ENCODE measurements around the gene SP140L.
"Not testable (repeated sequence)": the region's sequence is repeated elsewhere in the genome, so short reads cannot be mapped to it uniquely, and the experiment has no call there.

Gene SP140L

DNA sequence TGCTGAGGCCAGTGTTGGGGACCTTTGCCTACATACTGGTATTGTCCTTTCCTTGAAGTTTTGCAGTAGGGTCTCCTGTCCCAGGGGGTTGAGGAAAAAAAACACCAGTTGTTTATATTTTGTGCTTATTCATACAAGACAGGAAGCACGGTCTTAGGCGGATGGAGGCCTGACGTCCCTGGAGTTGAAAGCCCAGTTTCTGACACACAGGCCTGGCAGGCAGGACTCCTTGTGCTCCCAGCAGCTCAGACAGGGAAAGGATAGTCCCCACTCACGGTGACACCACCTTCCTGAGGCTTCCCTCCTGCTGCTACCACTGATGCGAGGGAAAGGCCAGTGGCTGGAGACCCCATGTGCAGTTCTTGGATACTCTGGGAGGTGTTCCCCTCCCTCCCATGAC is 73.5 kb downstream of the SP140L start:
- TF ChIP-seq POLR2AphosphoS5 (IDR thresholded peaks at IDR 0.05; ENCODE audit: low read depth, low read length), result no peak
- no peak for TF ChIP-seq TAF1 (IDR thresholded peaks at IDR 0.05; ENCODE audit: borderline replicate concordance, low read depth, low read length)
- TF ChIP-seq POLR2A (IDR thresholded peaks at IDR 0.05; ENCODE audit: low read depth, low read length), result no peak
- FAIRE-seq, result no peak
- no peak for DNase-seq (ENCODE audit: insufficient read length)

DNA sequence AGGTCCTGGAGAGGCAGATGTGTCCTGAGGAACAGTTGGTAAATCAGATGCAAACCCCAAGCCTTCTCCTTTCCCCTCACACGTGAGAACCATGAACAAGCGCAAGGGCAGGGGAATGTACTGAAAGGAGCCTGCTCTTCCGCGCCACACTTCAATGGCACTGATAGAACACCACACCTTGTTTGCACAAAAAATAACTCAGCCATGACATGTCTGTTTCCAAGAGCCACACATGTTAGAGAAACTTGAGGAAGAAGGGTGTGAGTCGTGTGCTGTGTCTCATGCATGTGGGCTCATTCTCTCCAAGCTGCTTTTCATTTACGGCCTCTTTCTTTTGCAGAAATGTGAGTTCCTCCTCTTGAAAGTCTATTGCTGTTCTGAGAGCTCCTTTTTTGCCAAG is 74.0 kb downstream of the SP140L start:
- FAIRE-seq, result peak; percentile 74
- DNase-seq (ENCODE audit: insufficient read length), result not testable (repeated sequence)

DNA sequence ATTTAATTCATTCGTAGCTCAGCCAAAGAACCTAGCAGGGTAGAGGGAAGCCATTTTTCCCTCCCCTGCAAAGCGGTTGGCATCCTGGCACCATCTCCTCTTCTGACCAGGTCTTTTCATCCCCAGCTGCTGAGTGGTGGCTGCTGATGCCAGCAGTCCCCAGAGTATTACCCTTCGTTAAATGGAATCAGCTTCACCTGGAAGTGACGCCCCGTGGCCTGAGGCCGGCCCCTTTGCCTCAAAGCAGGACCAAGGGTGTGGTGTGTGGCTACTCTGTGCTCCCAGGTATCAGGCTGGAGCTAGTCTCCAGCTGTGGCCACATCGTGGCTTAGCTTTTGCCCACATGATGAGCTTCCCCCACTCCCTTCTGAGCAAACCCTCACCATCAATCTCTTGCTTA is 76.8 kb downstream of the SP140L start:
- no peak for FAIRE-seq
- TF ChIP-seq POLR2AphosphoS5 (IDR thresholded peaks at IDR 0.05; ENCODE audit: low read depth, low read length) (no peak), TAF1 (IDR thresholded peaks at IDR 0.05; ENCODE audit: borderline replicate concordance, low read depth, low read length) (no peak), POLR2A (IDR thresholded peaks at IDR 0.05; ENCODE audit: low read depth, low read length) (no peak)

DNA sequence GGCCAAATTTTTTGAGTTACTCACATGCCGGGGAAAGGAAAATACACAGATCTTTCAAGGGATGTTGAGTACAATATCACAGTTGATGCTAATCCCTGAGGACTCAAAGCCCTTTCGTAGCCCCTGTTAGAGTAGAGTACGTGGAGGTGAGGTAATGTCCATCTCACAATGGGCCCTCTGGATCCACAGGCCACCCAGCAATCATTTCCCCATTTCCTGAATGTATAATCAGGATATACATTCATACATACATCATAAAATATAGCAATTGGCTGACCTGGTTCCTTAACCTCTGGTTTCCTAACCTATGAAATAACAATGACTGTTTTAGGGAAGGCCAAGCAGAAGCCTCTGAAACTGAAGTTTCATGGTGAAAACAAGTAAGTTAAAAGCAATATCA is 78.8 kb downstream of the SP140L start:
- no peak for FAIRE-seq
- DNase-seq (ENCODE audit: insufficient read length), result no peak
- TF ChIP-seq POLR2A (IDR thresholded peaks at IDR 0.05; ENCODE audit: low read depth, low read length) (no peak), TAF1 (IDR thresholded peaks at IDR 0.05; ENCODE audit: borderline replicate concordance, low read depth, low read length) (no peak), POLR2AphosphoS5 (IDR thresholded peaks at IDR 0.05; ENCODE audit: low read depth, low read length) (no peak)

More for the DNA sequence above, 76.8 kb downstream of the SP140L start:
- DNase-seq (ENCODE audit: insufficient read length), result no peak

DNA sequence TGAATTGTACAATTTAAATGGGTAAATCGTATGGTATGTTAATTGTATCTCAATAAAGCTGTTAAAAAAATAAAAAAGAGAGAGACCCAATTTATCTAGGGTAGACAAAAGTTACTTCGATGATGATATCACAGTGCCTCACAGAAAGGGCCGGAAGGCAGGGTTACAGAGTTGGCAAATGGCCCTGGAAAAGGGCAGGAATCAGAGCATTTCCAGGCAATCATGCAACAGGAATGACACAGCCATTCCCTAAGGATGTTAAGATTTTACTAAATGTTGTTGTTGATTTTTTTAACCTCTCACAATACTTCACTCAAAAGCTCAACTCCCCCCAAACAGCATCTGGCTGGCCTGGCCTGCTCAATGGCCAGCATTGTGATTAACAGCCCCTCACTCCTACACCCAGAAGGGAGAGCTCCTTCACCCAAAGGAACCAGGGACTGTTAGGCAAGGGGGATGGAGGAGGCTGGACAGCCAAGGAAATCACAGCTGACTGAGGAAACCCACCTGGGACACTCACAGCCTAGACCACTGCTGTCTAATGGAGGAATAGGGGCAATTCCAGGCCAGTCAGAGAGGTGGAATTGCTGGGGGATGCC is 81.3 kb downstream of the SP140L start:
- DNase-seq (ENCODE audit: insufficient read length) (no peak), FAIRE-seq (no peak)
- TF ChIP-seq POLR2AphosphoS5 (IDR thresholded peaks at IDR 0.05; ENCODE audit: low read depth, low read length), result no peak
- TF ChIP-seq POLR2A (IDR thresholded peaks at IDR 0.05; ENCODE audit: low read depth, low read length), result no peak
- no peak for TF ChIP-seq TAF1 (IDR thresholded peaks at IDR 0.05; ENCODE audit: borderline replicate concordance, low read depth, low read length)

DNA sequence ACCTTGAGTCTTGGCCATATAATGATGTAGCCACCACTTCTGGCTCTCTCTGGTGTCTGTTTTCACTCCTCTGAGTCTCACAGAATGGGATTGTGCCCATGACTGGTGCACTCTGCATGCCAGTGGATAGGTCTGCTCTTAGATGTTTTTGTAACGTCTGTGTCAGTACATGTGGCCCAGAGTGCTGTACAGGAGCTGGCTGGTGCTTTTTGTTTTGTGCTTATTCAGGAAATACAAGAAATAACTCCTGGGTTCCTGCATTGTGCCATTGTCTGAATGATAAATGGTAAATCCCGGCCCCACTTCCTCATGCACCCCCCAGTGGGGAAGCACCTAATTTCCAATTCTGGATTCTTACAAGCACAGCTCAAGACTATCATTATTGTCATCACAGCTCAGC is 82.3 kb downstream of the SP140L start:
- FAIRE-seq, result not testable (repeated sequence)

DNA sequence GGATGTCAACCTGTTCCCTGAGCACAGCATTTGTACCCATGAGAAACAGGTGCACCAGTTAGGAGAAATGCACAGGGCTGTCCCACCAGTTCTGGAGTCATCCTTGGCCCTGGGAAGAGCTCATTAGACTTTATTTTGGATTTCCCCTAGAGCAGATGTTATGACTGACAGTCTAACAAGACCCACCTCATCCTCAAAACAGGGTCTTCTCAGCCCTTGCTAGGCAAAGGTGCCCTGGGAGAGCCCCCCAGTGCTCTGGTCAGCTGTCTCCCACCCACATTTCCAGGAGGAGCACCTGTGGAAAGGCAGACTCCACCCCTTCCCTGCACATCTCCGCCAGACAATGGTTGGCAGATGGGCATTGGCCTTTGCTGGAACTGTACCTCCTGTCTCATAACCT is 83.3 kb downstream of the SP140L start:
- no peak for FAIRE-seq
- no peak for TF ChIP-seq TAF1 (IDR thresholded peaks at IDR 0.05; ENCODE audit: borderline replicate concordance, low read depth, low read length)
- TF ChIP-seq POLR2A (IDR thresholded peaks at IDR 0.05; ENCODE audit: low read depth, low read length), result no peak
- no peak for TF ChIP-seq POLR2AphosphoS5 (IDR thresholded peaks at IDR 0.05; ENCODE audit: low read depth, low read length)
- no peak for DNase-seq (ENCODE audit: insufficient read length)

More for the DNA sequence above, 82.3 kb downstream of the SP140L start:
- DNase-seq (ENCODE audit: insufficient read length), result not testable (repeated sequence)

DNA sequence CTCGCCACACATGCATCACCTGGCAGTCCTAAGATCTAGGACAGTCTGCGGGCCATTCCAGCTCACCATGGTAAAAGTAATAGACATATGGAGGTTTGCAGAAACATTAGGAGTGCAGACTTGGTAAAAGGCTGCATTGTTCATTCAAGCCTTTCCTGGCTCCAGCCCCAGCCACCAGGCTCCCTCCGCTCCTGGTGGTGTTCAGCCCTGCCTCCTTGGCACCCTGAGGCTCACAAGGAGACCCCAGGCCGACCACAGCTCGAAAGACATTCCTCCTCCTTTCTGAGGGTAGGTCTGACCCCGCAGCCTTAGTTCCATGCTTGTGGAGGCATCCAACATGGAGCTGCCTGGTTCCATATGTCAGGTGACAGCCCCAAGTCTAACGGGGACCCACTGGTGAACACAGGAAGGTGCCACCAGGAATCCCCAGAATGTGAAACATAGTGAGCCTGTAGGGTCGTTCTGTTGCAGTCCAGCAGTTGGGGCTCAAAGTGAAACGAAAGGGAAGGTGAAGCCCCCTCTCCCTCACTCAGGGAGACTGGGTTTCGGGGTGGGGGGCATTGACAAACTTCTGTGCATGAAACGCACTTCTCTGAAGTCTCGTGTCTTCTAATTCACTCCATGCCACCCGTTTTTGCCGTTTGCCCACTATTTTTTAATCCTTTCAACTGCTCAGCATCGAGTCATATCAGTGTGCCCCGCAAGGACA is 84.0 kb downstream of the SP140L start:
- DNase-seq (ENCODE audit: insufficient read length) (no peak), FAIRE-seq (no peak)
- TF ChIP-seq POLR2AphosphoS5 (IDR thresholded peaks at IDR 0.05; ENCODE audit: low read depth, low read length), result no peak
- TF ChIP-seq TAF1 (IDR thresholded peaks at IDR 0.05; ENCODE audit: borderline replicate concordance, low read depth, low read length), result 0 out of 2 replicates have a peak, but pooled peaks have one; percentile 10

DNA sequence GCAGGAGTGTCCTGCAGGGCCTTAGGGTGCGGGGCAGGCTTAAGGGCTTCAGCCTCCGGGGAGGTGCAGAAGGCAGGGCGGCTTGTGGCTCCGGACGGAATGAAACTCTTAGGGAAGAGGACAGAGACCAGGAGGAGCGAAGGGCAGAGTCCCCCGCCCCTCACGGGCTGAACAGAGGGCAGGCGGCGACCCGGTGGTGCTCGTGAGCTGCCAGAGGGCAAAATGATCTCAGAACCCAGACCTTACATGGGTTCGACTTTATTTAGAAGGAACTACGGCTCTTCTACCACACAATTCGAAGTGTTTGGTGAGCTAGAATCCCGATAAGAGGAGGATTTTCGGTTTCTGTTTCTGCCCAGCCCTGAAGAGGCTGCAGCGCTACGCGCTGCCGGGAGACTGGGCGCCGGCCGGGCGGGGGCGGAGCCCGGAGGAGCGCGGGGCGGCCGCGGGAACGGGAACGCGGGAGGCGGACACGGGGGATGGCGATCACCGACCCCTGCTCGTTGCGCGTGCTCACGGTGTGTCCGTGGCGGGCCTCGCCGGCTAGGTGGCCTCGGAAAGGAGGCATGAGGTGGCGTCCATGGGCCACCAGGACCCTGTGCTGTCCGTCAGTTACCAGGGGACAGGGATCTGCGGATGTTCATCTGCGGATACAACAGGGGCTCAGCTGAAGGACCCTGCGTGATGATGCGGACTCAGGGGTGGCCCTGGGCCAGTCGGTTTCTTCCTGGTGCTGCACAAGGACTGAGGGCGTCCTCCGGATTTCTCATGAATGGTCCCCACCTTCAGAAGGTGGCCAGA is 84.8 kb downstream of the SP140L start:
- FAIRE-seq, result peak; percentile 81
- peak; percentile 69 for DNase-seq (ENCODE audit: insufficient read length)
- peak; percentile 33; the same call in 1 of the 2 replicates for TF ChIP-seq POLR2AphosphoS5 (IDR thresholded peaks at IDR 0.05; ENCODE audit: low read depth, low read length)
- TF ChIP-seq POLR2A (IDR thresholded peaks at IDR 0.05; ENCODE audit: low read depth, low read length), result peak; percentile 70; the same call in 1 of the 2 replicates
- 0 out of 2 replicates have a peak, but pooled peaks have one; percentile 23 for TF ChIP-seq TAF1 (IDR thresholded peaks at IDR 0.05; ENCODE audit: borderline replicate concordance, low read depth, low read length)

DNA sequence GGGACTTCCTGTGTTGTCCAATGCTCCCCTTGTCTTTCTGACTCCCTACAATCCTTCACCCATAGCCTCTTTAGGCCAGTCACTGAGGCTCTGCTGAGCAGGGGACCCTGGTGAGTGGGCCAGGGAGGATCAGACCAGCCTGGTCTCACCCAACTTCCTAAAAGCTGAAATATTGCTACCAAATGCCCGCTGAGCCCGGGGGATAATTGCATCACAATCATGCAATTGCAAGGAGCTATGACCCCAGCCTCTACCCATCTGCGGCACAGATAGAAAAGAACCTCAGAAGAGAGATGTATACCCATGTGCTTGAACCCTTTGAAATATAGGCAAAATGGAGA is 85.3 kb downstream of the SP140L start:
- DNase-seq (ENCODE audit: insufficient read length) (no peak), FAIRE-seq (no peak)
- TF ChIP-seq POLR2A (IDR thresholded peaks at IDR 0.05; ENCODE audit: low read depth, low read length), result no peak
- TF ChIP-seq POLR2AphosphoS5 (IDR thresholded peaks at IDR 0.05; ENCODE audit: low read depth, low read length), result no peak
- TF ChIP-seq TAF1 (IDR thresholded peaks at IDR 0.05; ENCODE audit: borderline replicate concordance, low read depth, low read length), result no peak

DNA sequence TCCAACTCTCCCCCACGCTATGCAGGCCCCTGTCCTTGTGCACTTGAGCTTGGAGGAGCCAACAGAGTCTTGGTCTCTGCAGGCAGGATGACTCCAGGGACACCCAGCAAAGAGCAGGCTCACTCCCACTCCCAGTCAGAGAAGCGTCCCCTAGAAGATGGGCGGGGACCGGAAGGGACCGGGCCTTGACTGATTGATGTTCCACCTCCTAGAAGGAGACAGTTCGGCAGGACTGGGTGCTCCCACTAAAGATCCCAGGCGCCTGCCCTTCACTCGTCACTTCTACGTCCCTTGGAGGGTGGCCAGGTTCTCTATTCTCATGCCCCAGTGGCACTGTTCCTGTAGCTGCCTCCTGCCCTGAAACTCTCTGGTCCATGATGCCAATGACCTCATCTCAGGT is 85.9 kb downstream of the SP140L start:
- no peak for FAIRE-seq
- DNase-seq (ENCODE audit: insufficient read length), result no peak
- TF ChIP-seq POLR2A (IDR thresholded peaks at IDR 0.05; ENCODE audit: low read depth, low read length) (no peak), POLR2AphosphoS5 (IDR thresholded peaks at IDR 0.05; ENCODE audit: low read depth, low read length) (no peak), TAF1 (IDR thresholded peaks at IDR 0.05; ENCODE audit: borderline replicate concordance, low read depth, low read length) (no peak)

DNA sequence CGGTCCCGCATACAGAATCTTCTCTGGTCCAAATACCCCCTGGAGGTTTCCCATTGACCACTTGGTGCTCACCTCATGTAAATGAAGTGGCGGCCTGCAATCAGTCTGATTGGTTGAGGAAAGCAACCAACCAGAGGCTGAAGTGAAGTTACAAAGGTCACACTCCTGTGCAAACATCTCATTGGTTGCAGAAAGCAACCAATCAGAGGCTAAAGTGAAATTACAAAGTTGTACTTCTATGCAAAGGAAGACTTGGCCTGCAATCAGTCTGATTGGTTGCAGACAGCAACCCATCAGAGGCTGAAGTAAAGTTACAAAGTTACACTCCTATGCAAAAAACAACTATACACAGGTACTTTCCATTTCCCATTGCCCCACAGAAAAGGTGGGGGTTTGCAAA is 86.5 kb downstream of the SP140L start:
- TF ChIP-seq POLR2AphosphoS5 (IDR thresholded peaks at IDR 0.05; ENCODE audit: low read depth, low read length) (no peak), TAF1 (IDR thresholded peaks at IDR 0.05; ENCODE audit: borderline replicate concordance, low read depth, low read length) (no peak), POLR2A (IDR thresholded peaks at IDR 0.05; ENCODE audit: low read depth, low read length) (no peak)
- FAIRE-seq (no peak), DNase-seq (ENCODE audit: insufficient read length) (no peak)

Measured in GM12892 (cell line).